HepG2 (cell line): ENCODE data around the gene INPP1.

Experiments used
- CTCF ChIP-seq: sonication (generic); formaldehyde crosslinking; IDR thresholded peaks from 2 replicates; pipeline ENCODE4 v1.5.0; 2020; ENCODE audit warnings: mild to moderate bottlenecking, missing genetic modification reagents, moderate library complexity
- GABPA ChIP-seq, 2 experiments: IDR thresholded peaks; 2 replicates each; pipeline ENCODE4 v1.6.1; 2011 to 2016; ENCODE audit warnings: low read depth in 2 of 2, low read length in 1 of 2, missing biosample characterization in 1 of 2, missing genetic modification characterization in 1 of 2
- MLXIP ChIP-seq: sonication (generic); formaldehyde crosslinking; IDR thresholded peaks from 2 replicates; pipeline ENCODE4 v1.9.0; 2021; ENCODE audit warnings: missing genetic modification reagents, borderline replicate concordance
- MNT ChIP-seq: fragments of 450-650 bp; IDR thresholded peaks from 2 replicates; pipeline ENCODE4 v1.6.1; 2016
- TAF1 ChIP-seq: sonication (generic); formaldehyde crosslinking; IDR thresholded peaks from 2 replicates; pipeline ENCODE4 v1.4.0; 2020; ENCODE audit warnings: missing genetic modification reagents
- ZNF24 ChIP-seq: fragments of 450-650 bp; IDR thresholded peaks from 2 replicates; pipeline ENCODE4 v1.6.1; 2017; ENCODE audit warnings: antibody characterized with exemption, mild to moderate bottlenecking
- ZNF781 ChIP-seq: sonication (generic); formaldehyde crosslinking; IDR thresholded peaks from 2 replicates; pipeline ENCODE4 v1.5.1; 2020; ENCODE audit warnings: borderline replicate concordance, mild to moderate bottlenecking, missing genetic modification reagents; ENCODE audit errors: not compliant biosample characterization
- ZSCAN9 ChIP-seq: IDR thresholded peaks from 2 replicates; pipeline ENCODE4 v1.6.1; 2016; ENCODE audit warnings: borderline replicate concordance

DNA sequence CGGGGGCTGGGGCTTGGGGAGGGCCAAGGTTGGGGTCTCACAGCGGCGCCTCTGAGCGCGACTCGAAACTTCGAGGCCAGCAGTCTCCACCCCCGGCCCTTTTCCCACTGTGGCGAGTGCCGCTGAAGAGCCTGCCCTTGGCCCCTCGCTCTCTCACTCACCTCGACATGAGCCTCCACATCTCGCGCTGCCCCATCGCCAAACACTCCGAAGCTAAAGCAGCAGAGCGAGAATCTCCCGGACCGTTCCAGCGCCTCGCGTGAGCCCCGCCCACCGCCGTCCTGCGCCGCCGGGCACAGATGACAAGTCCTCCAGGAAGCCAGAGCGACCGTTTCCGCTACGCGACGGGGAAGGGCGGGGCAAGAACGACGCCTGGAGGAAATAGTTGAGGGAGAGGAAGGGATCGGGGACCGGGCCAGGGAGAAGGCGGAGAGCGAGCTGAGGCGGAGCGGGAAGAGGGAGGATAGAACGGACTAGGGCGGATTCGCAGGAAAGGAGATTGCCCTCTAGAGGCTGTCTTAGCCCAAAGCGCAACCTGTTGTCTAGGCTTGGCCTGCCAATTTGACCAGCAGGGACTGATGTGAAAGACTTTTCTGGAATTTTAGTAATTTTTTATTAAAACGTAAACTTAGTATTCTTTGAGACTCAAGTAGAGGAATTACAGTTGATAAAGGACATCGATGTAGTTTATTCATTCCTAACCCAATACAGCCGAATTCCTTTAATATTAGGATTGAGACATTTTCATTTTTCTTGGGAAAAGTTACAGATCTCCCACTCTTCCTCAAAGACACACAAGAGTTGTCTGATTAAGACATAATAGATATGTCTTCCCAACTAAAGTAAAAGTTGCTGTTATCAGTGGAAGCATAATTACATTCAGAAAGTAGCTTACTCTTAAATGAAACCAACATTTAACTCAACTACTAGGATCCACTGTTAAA lies 23.6 kb upstream of the INPP1 start, which contains the start of gene HIBCH:
- TF ChIP-seq TAF1 (CRISPR knock-in tag): peak; percentile 91
- TF ChIP-seq ZNF781 (CRISPR knock-in tag): peak; percentile 76
- TF ChIP-seq ZSCAN9 (CRISPR knock-in tag): peak; percentile 96
- peak; percentile 95 for TF ChIP-seq CTCF (CRISPR knock-in tag)
- TF ChIP-seq ZNF24: no peak
- peak; percentile 89 for TF ChIP-seq GABPA (IDR thresholded peaks at IDR 0.05; ENCODE audit: low read depth, low read length)
- peak; percentile 97 for TF ChIP-seq GABPA (CRISPR knock-in tag; IDR thresholded peaks at IDR 0.05; ENCODE audit: low read depth)
- peak; percentile 63 for TF ChIP-seq MNT
- TF ChIP-seq MLXIP (CRISPR knock-in tag): no peak
